ENCODE data around the gene ROBO1.

ROBO1 gene

DNA sequence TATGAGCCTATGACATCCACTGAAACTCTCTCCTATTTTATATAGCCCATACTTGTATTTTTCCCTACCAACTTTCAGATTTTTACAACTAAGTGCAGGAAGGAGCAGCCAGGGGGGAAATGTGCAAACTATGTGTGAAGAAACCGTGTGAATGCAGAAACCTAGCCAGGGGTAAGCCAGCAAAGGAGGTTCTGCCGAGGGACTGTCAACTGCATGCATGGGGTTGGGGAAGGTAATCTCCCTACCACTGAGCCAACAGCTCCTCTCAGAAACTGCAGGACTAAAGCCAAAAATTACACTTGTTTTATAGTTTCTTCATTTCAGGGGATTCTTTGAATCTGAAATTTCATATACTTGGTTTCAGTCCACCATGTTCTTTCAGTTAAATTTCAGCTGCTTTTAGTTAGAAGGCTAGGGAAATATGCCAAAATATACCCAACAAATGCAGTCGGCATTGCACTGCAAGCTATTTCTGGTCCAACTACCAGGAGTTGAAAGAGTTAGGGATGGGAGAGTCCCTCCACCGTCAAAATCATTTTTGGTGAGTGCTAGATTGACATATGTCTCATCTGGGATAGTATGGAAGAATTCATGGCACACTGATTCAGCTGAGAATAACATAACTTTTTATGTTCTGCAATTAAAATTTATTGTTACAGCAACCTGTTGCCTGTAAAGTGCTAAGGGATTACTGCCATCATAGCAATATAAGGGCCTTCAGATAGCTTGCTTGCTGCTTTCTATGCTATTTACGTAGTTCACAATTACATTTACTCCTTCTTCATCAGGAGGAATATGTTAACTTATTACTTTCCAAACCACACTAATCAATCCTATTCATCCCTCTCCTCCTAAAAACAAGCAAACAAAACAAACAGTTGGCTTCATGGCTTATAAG, 904.2 kb downstream of the ROBO1 start:
- Histone ChIP-seq H3K4me1 (ENCODE audit: control insufficient read depth in 1 of 2, insufficient read depth in 1 of 2, low read depth in 1 of 2, low read length in 1 of 2) (no peaks in the 10 kb centered on the region), H3K9me3 (no peaks in the 10 kb centered on the region), H3K27ac (no peak overlapping the region), H3K27me3 (no peaks in the 10 kb centered on the region), H3K4me3 (ENCODE audit: low read depth in 1 of 2, low read length in 1 of 2) (no peak overlapping the region), H3K36me3 (no peaks in the 10 kb centered on the region)
- TF ChIP-seq, protein P1, sequence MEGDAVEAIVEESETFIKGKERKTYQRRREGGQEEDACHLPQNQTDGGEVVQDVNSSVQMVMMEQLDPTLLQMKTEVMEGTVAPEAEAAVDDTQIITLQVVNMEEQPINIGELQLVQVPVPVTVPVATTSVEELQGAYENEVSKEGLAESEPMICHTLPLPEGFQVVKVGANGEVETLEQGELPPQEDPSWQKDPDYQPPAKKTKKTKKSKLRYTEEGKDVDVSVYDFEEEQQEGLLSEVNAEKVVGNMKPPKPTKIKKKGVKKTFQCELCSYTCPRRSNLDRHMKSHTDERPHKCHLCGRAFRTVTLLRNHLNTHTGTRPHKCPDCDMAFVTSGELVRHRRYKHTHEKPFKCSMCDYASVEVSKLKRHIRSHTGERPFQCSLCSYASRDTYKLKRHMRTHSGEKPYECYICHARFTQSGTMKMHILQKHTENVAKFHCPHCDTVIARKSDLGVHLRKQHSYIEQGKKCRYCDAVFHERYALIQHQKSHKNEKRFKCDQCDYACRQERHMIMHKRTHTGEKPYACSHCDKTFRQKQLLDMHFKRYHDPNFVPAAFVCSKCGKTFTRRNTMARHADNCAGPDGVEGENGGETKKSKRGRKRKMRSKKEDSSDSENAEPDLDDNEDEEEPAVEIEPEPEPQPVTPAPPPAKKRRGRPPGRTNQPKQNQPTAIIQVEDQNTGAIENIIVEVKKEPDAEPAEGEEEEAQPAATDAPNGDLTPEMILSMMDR (IDR thresholded peaks at IDR 0.05) = no peak

DNA sequence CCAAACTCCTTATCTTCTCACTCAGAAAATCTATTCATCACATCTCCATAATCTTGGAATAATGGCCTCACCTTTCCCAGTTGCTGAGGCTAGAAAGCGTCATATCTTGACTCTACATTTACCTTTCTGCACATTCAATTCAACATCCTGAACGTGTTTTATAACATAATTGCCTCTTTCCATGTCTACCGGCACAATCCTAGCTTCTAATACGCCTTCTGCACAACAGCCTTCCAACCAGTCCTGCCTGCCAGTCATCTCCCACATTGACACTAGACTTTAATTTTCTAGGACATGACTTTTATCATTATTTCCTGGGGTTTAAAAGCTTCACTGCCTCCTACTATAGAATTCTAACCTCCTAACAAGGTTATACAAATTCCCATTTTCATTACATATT, 906.6 kb downstream of the ROBO1 start:
- H3K9me3 ChIP-seq = no peaks in the 10 kb centered on the region

DNA sequence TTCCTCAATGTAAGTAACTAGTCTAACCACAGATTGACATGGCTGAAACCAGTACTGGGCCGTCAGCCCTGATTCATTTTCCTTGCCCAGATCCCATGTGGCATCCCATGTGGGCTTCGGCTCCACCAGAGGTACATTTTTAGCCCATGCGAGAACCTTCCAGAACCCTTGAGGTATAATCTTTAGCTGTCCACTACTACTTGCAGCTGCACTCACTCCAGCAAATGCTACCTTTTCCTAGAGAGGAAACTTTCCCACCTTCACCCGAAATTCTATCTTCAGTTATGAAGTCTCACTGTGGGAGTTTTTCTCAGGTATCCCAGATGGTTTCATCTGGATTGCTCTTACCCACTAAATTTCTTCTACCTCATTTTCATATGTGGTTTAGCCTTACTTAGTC, 907.2 kb downstream of the ROBO1 start:
- no peaks in the 10 kb centered on the region for H3K27me3 ChIP-seq
- TF ChIP-seq, protein P1 (IDR thresholded peaks at IDR 0.05) = no peak
- no peaks in the 10 kb centered on the region for H3K36me3 ChIP-seq
- H3K4me1 ChIP-seq (ENCODE audit: control insufficient read depth in 1 of 2, insufficient read depth in 1 of 2, low read depth in 1 of 2, low read length in 1 of 2) = no peaks in the 10 kb centered on the region
- no peaks in the 10 kb centered on the region for H3K9me3 ChIP-seq
- no peak overlapping the region for H3K27ac ChIP-seq
- no peak overlapping the region for H3K4me3 ChIP-seq (ENCODE audit: low read depth in 1 of 2, low read length in 1 of 2)

More for the DNA sequence above, 906.6 kb downstream of the ROBO1 start:
- Histone ChIP-seq H3K36me3 (no peaks in the 10 kb centered on the region), H3K27me3 (no peaks in the 10 kb centered on the region), H3K4me3 (ENCODE audit: low read depth in 1 of 2, low read length in 1 of 2) (no peak overlapping the region), H3K27ac (no peak overlapping the region), H3K4me1 (ENCODE audit: control insufficient read depth in 1 of 2, insufficient read depth in 1 of 2, low read depth in 1 of 2, low read length in 1 of 2) (no peaks in the 10 kb centered on the region)
- TF ChIP-seq, protein P1 (IDR thresholded peaks at IDR 0.05) = no peak

DNA sequence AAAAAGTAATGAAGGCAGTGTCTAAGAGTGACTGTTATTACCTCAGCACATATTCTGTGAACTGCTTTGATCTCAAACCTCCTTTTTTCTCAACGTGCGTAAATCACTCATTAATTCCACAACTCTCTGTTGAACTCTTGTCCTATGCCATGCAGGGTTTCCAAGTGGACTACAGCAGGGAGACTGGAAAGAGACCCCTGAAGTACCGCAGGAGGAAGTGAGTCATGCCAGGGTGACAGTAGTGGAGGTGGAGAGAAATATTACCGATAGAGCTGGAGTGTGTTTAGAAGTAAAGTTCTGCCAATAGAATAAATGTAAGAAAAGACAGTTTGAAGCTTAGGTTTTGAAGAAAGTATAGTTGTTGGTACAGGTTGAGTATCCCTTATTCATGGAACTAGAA, 908.9 kb downstream of the ROBO1 start:
- TF ChIP-seq, protein P1 (IDR thresholded peaks at IDR 0.05) = no peak
- Histone ChIP-seq H3K9me3 (no peaks in the 10 kb centered on the region), H3K27ac (no peak overlapping the region), H3K36me3 (no peaks in the 10 kb centered on the region), H3K4me3 (ENCODE audit: low read depth in 1 of 2, low read length in 1 of 2) (no peak overlapping the region), H3K4me1 (ENCODE audit: control insufficient read depth in 1 of 2, insufficient read depth in 1 of 2, low read depth in 1 of 2, low read length in 1 of 2) (no peaks in the 10 kb centered on the region), H3K27me3 (no peaks in the 10 kb centered on the region)

DNA sequence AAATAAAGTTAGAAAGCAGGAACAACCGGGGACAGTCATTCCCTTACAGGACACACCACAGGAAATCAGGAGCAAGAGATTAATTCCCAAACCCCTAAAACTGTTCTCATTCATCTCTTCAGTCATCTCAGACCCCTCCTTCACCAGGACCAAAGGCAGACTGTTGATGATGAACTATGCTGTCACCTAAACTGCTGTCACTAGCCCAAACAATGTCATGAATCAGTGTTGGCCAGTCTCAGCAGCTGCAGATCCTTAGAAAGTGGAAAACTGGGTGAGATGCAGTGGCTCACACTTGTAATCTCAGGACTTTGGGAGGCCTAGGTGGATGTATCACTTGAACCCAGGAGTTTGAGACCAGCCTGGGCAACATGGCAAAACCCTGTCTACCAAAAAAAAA, 909.6 kb downstream of the ROBO1 start:
- no peaks in the 10 kb centered on the region for H3K4me1 ChIP-seq (ENCODE audit: control insufficient read depth in 1 of 2, insufficient read depth in 1 of 2, low read depth in 1 of 2, low read length in 1 of 2)
- no peaks in the 10 kb centered on the region for H3K27me3 ChIP-seq
- no peak overlapping the region for H3K4me3 ChIP-seq (ENCODE audit: low read depth in 1 of 2, low read length in 1 of 2)
- H3K27ac ChIP-seq = no peak overlapping the region
- H3K36me3 ChIP-seq = no peaks in the 10 kb centered on the region
- H3K9me3 ChIP-seq = no peaks in the 10 kb centered on the region
- TF ChIP-seq, protein P1 (IDR thresholded peaks at IDR 0.05) = no peak
